SKM-1 (cell line): ENCODE data around the gene CLEC10A.

Source experiments
- DNase-seq: peaks from one replicate; lab custom pipeline; 2025; ENCODE audit not compliant: unreplicated experiment; lab: John Stamatoyannopoulos, UW

Gene CLEC10A

GRCh38 chr17:7041607-7042500 is 38.2 kb downstream of the CLEC10A start:
- DNase-seq = no peak

GRCh38 chr17:7039832-7040231 is 40.2 kb downstream of the CLEC10A start:
- no peak for DNase-seq

GRCh38 chr17:7038025-7038862 is 41.8 kb downstream of the CLEC10A start:
- no peak for DNase-seq

GRCh38 chr17:7035591-7036368 is 44.3 kb downstream of the CLEC10A start, which contains the start of gene SLC16A13:
TSS of gene SLC16A13 (plus strand) at chr17:7036015. CDS start at chr17:7036383, 368 bp downstream.
- DNase-seq = peak; percentile 50

GRCh38 chr17:7034955-7035590 is 45.0 kb downstream of the CLEC10A start:
- DNase-seq = no peak

GRCh38 chr17:7029659-7030058 is 50.4 kb downstream of the CLEC10A start:
- DNase-seq = no peak

- DNase-seq = no peak
Observed at GRCh38 chr17:7029096-7029495, 51.0 kb downstream of the CLEC10A start.

- DNase-seq = no peak
Observed at GRCh38 chr17:7027335-7027734, 52.7 kb downstream of the CLEC10A start.

GRCh38 chr17:7026471-7027115 is 53.5 kb downstream of the CLEC10A start:
- DNase-seq = no peak

GRCh38 chr17:7025245-7025644 is 54.8 kb downstream of the CLEC10A start:
- DNase-seq = no peak
